ENCODE data around the gene CFAP54. TPM values are rescaled to one million over a fixed set of nuclear protein-coding genes. Genes with fewer than 3 reads are reported as not detected.

The CFAP54 gene
- polyA plus RNA-seq, 1 of the 3 experiments (the other 2 are of a cell fraction) = 0.87 TPM

DNA sequence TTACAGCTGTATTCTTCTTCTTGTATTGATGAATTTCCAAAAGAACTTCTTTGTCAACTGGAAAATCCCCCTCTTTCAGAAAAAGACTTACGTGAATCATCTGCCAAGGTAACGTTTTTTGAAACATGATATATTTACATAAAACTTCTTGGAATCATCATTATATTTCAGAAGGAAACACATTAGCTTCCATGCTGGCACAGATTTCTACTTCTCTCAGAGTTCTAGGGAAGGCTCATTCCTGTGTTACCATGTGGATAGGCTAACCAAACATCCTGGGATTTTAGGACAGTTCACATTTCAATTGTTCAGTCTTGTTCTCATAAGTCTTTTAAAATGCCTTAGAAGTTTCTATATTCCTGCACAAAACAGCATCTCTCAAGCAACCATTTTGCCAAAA, 297.4 kb downstream of the CFAP54 start (continued):
- TF ChIP-seq, protein P1, sequence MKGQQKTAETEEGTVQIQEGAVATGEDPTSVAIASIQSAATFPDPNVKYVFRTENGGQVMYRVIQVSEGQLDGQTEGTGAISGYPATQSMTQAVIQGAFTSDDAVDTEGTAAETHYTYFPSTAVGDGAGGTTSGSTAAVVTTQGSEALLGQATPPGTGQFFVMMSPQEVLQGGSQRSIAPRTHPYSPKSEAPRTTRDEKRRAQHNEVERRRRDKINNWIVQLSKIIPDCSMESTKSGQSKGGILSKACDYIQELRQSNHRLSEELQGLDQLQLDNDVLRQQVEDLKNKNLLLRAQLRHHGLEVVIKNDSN (IDR thresholded peaks at IDR 0.05; ENCODE audit: borderline replicate concordance, low read depth) = no peak
- no peak for TF ChIP-seq FOXJ3 (CRISPR knock-in tag; IDR thresholded peaks at IDR 0.05)

DNA sequence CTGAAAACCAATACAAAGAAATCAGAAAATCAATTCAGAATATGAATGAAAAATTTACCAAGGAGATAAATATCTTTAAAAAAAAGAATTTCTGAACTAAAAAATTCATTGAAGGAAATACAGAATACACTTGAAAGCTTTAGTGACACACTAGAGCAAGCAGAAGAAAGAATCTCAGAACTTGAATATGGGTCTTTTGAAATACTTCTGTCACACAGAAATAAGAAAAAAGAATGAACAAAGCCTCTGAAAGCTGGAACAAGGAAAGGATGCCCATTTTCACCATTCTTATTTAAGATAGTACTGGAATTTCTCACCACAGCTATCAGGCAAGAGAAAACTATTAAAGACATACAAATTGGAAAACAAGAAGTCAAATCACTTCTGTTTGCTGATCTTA, 314.6 kb downstream of the CFAP54 start:
- Histone ChIP-seq H3K79me2 (ENCODE audit: insufficient read depth) (no peaks in the 10 kb centered on the region), H3K9ac (no peak overlapping the region), H3K27me3 (ENCODE audit: insufficient read depth) (no peaks in the 10 kb centered on the region), H3K4me2 (no peak overlapping the region), H3K4me3 (ENCODE audit: low read depth in 2 of 2, low read length in 1 of 2) (no peak overlapping the region), H3F3A (replicated peaks; ENCODE audit: insufficient read depth) (no peaks in the 10 kb centered on the region), H4K20me1 (ENCODE audit: insufficient read depth) (no peaks in the 10 kb centered on the region), H3K36me3 (replicated peaks in 1 of 2; ENCODE audit: control insufficient read depth in 1 of 2, insufficient read depth in 2 of 2, low read length in 1 of 2) (no peaks in the 10 kb centered on the region), H2AFZ (ENCODE audit: low read depth) (no peak overlapping the region), H3K4me1 (ENCODE audit: control insufficient read depth in 1 of 2, insufficient read depth in 2 of 2, low read depth in 1 of 2, low read length in 1 of 2) (no peaks in the 10 kb centered on the region), H3K27ac (ENCODE audit: low read depth in 2 of 2, low read length in 1 of 2) (no peak overlapping the region), H3K9me2 (no peaks in the 10 kb centered on the region), H3K9me3 (no peaks in the 10 kb centered on the region)
- ChIA-PET POLR2A (no interaction called here), CTCF (no interaction called here)
- TF ChIP-seq CHD2 (IDR thresholded peaks at IDR 0.05; ENCODE audit: low read length, partially characterized antibody) = no peak
- no peak for DNase-seq

DNA sequence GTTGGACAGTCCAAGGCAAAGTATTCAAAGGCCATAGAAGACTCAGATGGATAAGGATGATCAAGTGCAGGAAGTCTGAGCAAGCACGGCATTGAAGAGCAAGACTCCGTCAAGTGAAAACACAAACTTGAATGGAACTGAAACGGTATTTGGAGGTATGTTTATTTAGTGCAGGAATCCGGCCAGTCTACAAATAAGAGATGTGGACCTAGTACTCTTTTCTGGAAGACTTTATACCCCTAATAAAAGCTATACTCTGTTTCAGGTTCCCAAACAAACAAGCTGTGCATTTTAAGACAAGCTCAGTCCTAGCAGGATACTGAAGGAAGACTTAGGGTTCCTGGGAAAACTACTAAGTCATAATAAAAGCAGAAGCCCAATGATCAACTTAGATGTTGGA, 316.9 kb downstream of the CFAP54 start:
- Histone ChIP-seq H3K9me3 (no peaks in the 10 kb centered on the region), H3K4me1 (ENCODE audit: control insufficient read depth in 1 of 2, insufficient read depth in 2 of 2, low read depth in 1 of 2, low read length in 1 of 2) (0 out of 4 replicates have a peak, but pooled peaks cover 0 to 6% of the 10 kb centered on the region in 2 experiments), H3K36me3 (replicated peaks in 1 of 2; ENCODE audit: control insufficient read depth in 1 of 2, insufficient read depth in 2 of 2, low read length in 1 of 2) (no peaks in the 10 kb centered on the region), H3K27ac (ENCODE audit: low read depth in 2 of 2, low read length in 1 of 2) (no peak overlapping the region), H3K9me2 (no peaks in the 10 kb centered on the region), H3K4me2 (no peak overlapping the region), H3K79me2 (ENCODE audit: insufficient read depth) (no peaks in the 10 kb centered on the region), H2AFZ (ENCODE audit: low read depth) (no peak overlapping the region), H3K27me3 (ENCODE audit: insufficient read depth) (no peaks in the 10 kb centered on the region), H3K9ac (no peak overlapping the region), H3K4me3 (ENCODE audit: low read depth in 2 of 2, low read length in 1 of 2) (no peak overlapping the region), H3F3A (replicated peaks; ENCODE audit: insufficient read depth) (no peaks in the 10 kb centered on the region), H4K20me1 (ENCODE audit: insufficient read depth) (no peaks in the 10 kb centered on the region)
- WGBS (ENCODE audit: low lambda C conversion rate) = 28% methylated on average over 4 of the region's 4 CpGs
- TF ChIP-seq, protein P1 (IDR thresholded peaks at IDR 0.05; ENCODE audit: borderline replicate concordance, low read depth) = no peak
- no peak for TF ChIP-seq RXRA (IDR thresholded peaks at IDR 0.05; ENCODE audit: borderline replicate concordance, low read depth)
- TF ChIP-seq TEAD4 (IDR thresholded peaks at IDR 0.05; ENCODE audit: borderline replicate concordance, insufficient read depth) = no peak
- TF ChIP-seq EZH2phosphoT487 (IDR thresholded peaks at IDR 0.05; ENCODE audit: borderline replicate concordance, low read depth) = no peak
- TF ChIP-seq, protein P2, sequence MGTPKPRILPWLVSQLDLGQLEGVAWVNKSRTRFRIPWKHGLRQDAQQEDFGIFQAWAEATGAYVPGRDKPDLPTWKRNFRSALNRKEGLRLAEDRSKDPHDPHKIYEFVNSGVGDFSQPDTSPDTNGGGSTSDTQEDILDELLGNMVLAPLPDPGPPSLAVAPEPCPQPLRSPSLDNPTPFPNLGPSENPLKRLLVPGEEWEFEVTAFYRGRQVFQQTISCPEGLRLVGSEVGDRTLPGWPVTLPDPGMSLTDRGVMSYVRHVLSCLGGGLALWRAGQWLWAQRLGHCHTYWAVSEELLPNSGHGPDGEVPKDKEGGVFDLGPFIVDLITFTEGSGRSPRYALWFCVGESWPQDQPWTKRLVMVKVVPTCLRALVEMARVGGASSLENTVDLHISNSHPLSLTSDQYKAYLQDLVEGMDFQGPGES (IDR thresholded peaks at IDR 0.05; ENCODE audit: low read depth, low read length) = no peak
- TF ChIP-seq RAD21 (IDR thresholded peaks at IDR 0.05; ENCODE audit: low read length) = no peak
- no peak for TF ChIP-seq MXI1 (IDR thresholded peaks at IDR 0.05; ENCODE audit: low read depth, low read length)
- TF ChIP-seq, protein P3, sequence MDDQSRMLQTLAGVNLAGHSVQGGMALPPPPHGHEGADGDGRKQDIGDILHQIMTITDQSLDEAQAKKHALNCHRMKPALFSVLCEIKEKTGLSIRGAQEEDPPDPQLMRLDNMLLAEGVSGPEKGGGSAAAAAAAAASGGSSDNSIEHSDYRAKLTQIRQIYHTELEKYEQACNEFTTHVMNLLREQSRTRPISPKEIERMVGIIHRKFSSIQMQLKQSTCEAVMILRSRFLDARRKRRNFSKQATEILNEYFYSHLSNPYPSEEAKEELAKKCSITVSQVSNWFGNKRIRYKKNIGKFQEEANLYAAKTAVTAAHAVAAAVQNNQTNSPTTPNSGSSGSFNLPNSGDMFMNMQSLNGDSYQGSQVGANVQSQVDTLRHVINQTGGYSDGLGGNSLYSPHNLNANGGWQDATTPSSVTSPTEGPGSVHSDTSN (IDR thresholded peaks at IDR 0.05) = no peak
- TF ChIP-seq CHD2 (IDR thresholded peaks at IDR 0.05; ENCODE audit: low read length, partially characterized antibody) = no peak
- TF ChIP-seq TAF1 (IDR thresholded peaks at IDR 0.05; ENCODE audit: borderline replicate concordance, low read depth, low read length) = no peak
- TF ChIP-seq SIN3A (IDR thresholded peaks at IDR 0.05; ENCODE audit: borderline replicate concordance, low read depth, low read length) = no peak
- TF ChIP-seq YY1 (IDR thresholded peaks at IDR 0.05; ENCODE audit: low read depth) = no peak
- TF ChIP-seq FOXJ3 (CRISPR knock-in tag; IDR thresholded peaks at IDR 0.05) = no peak
- TF ChIP-seq FOSL2 (IDR thresholded peaks at IDR 0.05; ENCODE audit: borderline replicate concordance, low read depth) = no peak
- TF ChIP-seq ELF1 (IDR thresholded peaks at IDR 0.05) = no peak
- TF ChIP-seq GABPA (IDR thresholded peaks at IDR 0.05; ENCODE audit: low read depth) = no peak
- TF ChIP-seq NRF1 (IDR thresholded peaks at IDR 0.05; ENCODE audit: low read depth, low read length) = no peak
- TF ChIP-seq, protein P4, sequence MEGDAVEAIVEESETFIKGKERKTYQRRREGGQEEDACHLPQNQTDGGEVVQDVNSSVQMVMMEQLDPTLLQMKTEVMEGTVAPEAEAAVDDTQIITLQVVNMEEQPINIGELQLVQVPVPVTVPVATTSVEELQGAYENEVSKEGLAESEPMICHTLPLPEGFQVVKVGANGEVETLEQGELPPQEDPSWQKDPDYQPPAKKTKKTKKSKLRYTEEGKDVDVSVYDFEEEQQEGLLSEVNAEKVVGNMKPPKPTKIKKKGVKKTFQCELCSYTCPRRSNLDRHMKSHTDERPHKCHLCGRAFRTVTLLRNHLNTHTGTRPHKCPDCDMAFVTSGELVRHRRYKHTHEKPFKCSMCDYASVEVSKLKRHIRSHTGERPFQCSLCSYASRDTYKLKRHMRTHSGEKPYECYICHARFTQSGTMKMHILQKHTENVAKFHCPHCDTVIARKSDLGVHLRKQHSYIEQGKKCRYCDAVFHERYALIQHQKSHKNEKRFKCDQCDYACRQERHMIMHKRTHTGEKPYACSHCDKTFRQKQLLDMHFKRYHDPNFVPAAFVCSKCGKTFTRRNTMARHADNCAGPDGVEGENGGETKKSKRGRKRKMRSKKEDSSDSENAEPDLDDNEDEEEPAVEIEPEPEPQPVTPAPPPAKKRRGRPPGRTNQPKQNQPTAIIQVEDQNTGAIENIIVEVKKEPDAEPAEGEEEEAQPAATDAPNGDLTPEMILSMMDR (IDR thresholded peaks at IDR 0.05) = no peak
- no peak for TF ChIP-seq FOXM1 (IDR thresholded peaks at IDR 0.05; ENCODE audit: low read depth)
- TF ChIP-seq NFIC (IDR thresholded peaks at IDR 0.05; ENCODE audit: borderline replicate concordance) = no peak
- no peak for DNase-seq
- CTCF ChIA-PET = no interaction called here
- POLR2A ChIA-PET = no interaction called here
